Nephron (organoid): ENCODE data around the gene BGLAP.

Experiments
- H3K27ac Mint-ChIP-seq, 3 experiments: 2 replicates each; pipeline ENCODE4 v1.8.0; 2020; ENCODE audit warnings: mixed read lengths in 3 of 3, mild to moderate bottlenecking in 2 of 3, moderate library complexity in 1 of 3
- H3K27me3 Mint-ChIP-seq: 2 replicates; pipeline ENCODE4 v1.8.0; 2021; ENCODE audit warnings: low read depth, mild to moderate bottlenecking, moderate library complexity, mixed read lengths
- H3K36me3 Mint-ChIP-seq: 2 replicates; pipeline ENCODE4 v1.8.0; 2020; ENCODE audit warnings: low read depth, mixed read lengths
- H3K4me1 Mint-ChIP-seq: 2 replicates; pipeline ENCODE4 v1.8.0; 2020; ENCODE audit warnings: mixed read lengths
- H3K4me3 Mint-ChIP-seq, 3 experiments: 2 replicates each; pipeline ENCODE4 v1.8.0; 2020; ENCODE audit warnings: mild to moderate bottlenecking in 3 of 3, mixed read lengths in 3 of 3, moderate library complexity in 2 of 3
- H3K9me3 Mint-ChIP-seq: 2 replicates; pipeline ENCODE4 v1.8.0; 2020; ENCODE audit warnings: mixed read lengths
- CTCF ChIP-seq, 3 experiments: fragments of 200-600 bp; sonication (generic); IDR thresholded peaks; one replicate each; pipeline ENCODE4 v1.5.0; 2021; ENCODE audit warnings: antibody characterized with exemption in 3 of 3; ENCODE audit not compliant: unreplicated experiment in 3 of 3

Gene BGLAP

DNA sequence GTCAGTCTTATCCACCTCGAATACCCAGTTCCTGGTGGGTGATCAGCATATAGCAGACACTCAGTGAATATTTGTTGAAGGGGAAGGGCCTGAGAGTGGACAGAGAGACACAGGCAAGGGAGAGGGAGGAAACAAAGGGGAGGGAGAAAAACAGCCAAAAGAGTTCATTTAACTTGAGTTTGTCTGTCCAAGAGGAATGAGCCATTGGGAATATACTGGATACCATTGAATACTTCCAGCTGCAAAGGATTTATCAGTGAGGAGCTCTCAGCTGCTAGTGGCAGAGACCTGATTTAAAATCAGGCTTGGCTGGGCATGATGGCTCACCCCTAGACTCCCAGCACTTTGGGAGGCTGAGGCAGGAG, 11.5 kb upstream of the BGLAP start:
- no peaks in the 10 kb centered on the region for H3K27me3 Mint-ChIP-seq
- no peaks in the 10 kb centered on the region for H3K9me3 Mint-ChIP-seq
- no peak overlapping the region for H3K4me3 Mint-ChIP-seq
- TF ChIP-seq CTCF (IDR thresholded peaks at IDR 0.05; ENCODE audit: unreplicated experiment in 3 of 3): no peak
- peaks cover 12% of the 10 kb centered on the region for H3K4me1 Mint-ChIP-seq
- H3K27ac Mint-ChIP-seq: no peak overlapping the region
- peaks cover 33% of the 10 kb centered on the region for H3K36me3 Mint-ChIP-seq

DNA sequence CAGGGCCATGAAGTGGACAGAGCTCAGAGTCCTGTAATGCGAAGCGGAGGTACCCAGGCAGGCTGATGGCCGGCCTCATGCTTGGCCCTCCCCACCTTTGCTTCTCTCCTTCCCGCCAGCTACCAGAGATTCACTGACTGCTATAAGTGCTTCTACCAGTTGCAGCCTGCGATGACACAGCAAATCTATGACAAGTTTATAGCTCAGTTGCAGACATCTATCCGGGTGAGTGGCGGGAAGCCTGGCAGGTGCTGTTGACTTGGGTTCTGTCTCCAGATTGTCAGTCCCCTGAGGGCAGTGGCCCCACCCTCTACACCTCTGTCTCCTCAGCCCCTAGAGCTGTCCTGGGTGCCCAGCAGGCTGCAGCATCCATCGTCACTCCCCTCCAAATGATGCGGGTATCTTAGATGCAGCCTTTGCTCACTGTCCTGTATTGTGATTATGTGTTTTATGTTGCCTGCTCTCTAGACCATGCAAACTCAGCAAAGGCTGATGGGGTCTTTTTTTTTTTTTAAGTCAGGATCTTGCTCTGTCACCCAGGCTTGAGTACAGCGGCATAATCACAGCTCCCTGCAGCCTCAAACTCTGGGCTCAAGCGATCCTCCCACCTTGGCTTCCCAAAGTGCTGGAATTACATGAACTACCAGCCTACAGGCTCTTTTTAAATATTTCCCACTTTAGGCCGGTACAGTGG, 9.6 kb upstream of the BGLAP start:
- Mint-ChIP-seq H3K9me3 (no peaks in the 10 kb centered on the region), H3K36me3 (peaks cover 46% of the 10 kb centered on the region)
- TF ChIP-seq CTCF (IDR thresholded peaks at IDR 0.05; ENCODE audit: unreplicated experiment in 3 of 3): no peak

GRCh38 chr1:156233426-156234127, 8.4 kb upstream of the BGLAP start:
- H3K27me3 Mint-ChIP-seq: no peaks in the 10 kb centered on the region
- H3K9me3 Mint-ChIP-seq: no peaks in the 10 kb centered on the region
- H3K27ac Mint-ChIP-seq: no peak overlapping the region
- TF ChIP-seq CTCF (IDR thresholded peaks at IDR 0.05; ENCODE audit: unreplicated experiment in 3 of 3): no peak
- no peak overlapping the region for H3K4me3 Mint-ChIP-seq
- H3K36me3 Mint-ChIP-seq: peaks cover 46% of the 10 kb centered on the region
- H3K4me1 Mint-ChIP-seq: peaks cover 5% of the 10 kb centered on the region

More for the DNA sequence above, 9.6 kb upstream of the BGLAP start:
- H3K27me3 Mint-ChIP-seq: no peaks in the 10 kb centered on the region
- no peak overlapping the region for H3K27ac Mint-ChIP-seq
- peaks cover 5% of the 10 kb centered on the region for H3K4me1 Mint-ChIP-seq
- no peak overlapping the region for H3K4me3 Mint-ChIP-seq

DNA sequence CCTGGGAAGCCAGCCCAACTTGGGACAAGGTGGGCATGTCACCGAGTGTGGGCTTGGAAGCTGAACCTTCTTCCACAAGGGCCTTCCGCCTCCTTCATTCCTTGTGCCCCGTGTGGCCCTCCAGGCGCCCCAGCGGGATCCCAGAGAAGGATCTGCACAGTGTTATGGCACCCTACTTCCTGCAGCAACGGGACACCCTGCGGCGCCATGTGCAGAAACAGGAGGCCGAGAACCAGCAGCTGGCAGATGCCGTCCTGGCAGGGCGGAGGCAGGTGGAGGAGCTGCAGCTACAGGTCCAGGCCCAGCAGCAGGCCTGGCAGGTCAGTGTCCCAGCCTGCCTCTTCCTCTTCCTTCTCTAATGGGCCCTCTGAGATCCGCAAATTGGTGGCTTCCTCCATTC, 5.8 kb upstream of the BGLAP start:
- H3K27ac Mint-ChIP-seq: no peak overlapping the region
- no peaks in the 10 kb centered on the region for H3K27me3 Mint-ChIP-seq
- H3K9me3 Mint-ChIP-seq: no peaks in the 10 kb centered on the region
- peaks cover 51% of the 10 kb centered on the region for H3K36me3 Mint-ChIP-seq
- no peaks in the 10 kb centered on the region for H3K4me1 Mint-ChIP-seq
- no peak overlapping the region for H3K4me3 Mint-ChIP-seq
- no peak for TF ChIP-seq CTCF (IDR thresholded peaks at IDR 0.05; ENCODE audit: unreplicated experiment in 3 of 3)

GRCh38 chr1:156238248-156238647, 3.7 kb upstream of the BGLAP start:
- TF ChIP-seq CTCF (IDR thresholded peaks at IDR 0.05; ENCODE audit: unreplicated experiment in 3 of 3): no peak
- H3K27me3 Mint-ChIP-seq: no peaks in the 10 kb centered on the region
- H3K4me1 Mint-ChIP-seq: no peaks in the 10 kb centered on the region
- no peaks in the 10 kb centered on the region for H3K9me3 Mint-ChIP-seq
- H3K36me3 Mint-ChIP-seq: peaks cover 46% of the 10 kb centered on the region
- H3K27ac Mint-ChIP-seq: no peak overlapping the region
- H3K4me3 Mint-ChIP-seq: no peak overlapping the region
